OCI-LY1 (cell line): ENCODE data around the gene LRRC57.

Experiments used
- H2AFZ ChIP-seq: fragments of 200-600 bp; sonication (generic), shearing (Covaris generic); 2 replicates; pipeline ENCODE4 v1.6.0; 2014; ENCODE audit warnings: antibody characterized with exemption, mild to moderate bottlenecking, low read length
- H3F3A ChIP-seq: fragments of 200-600 bp; sonication (generic), shearing (Covaris generic); 2 replicates; pipeline ENCODE4 v1.6.0; 2014; ENCODE audit warnings: mild to moderate bottlenecking, antibody characterized with exemption, low read length, moderate library complexity; ENCODE audit not compliant: insufficient read depth
- H3K27ac ChIP-seq: fragments of 200-600 bp; sonication (generic); 2 replicates; pipeline ENCODE4 v1.5.1; 2014; ENCODE audit warnings: low read length, mixed run types, mild to moderate bottlenecking, low read depth; ENCODE audit not compliant: poor library complexity, severe bottlenecking
- H3K27me3 ChIP-seq: fragments of 200-600 bp; sonication (generic); 2 replicates; pipeline ENCODE4 v1.6.0; 2014; ENCODE audit warnings: antibody characterized with exemption, mild to moderate bottlenecking, low read length, moderate library complexity; ENCODE audit not compliant: insufficient read depth
- H3K36me3 ChIP-seq: fragments of 200-600 bp; sonication (generic); 2 replicates; pipeline ENCODE4 v1.6.1; 2014; ENCODE audit warnings: mild to moderate bottlenecking, antibody characterized with exemption, low read length, moderate library complexity, mixed read lengths; ENCODE audit not compliant: insufficient read depth
- H3K4me1 ChIP-seq: fragments of 200-600 bp; sonication (generic); 2 replicates; pipeline ENCODE4 v1.5.1; 2014; ENCODE audit warnings: mild to moderate bottlenecking, low read length, moderate library complexity; ENCODE audit not compliant: insufficient read depth, severe bottlenecking
- H3K4me2 ChIP-seq: fragments of 200-600 bp; sonication (generic), shearing (Covaris generic); 2 replicates; pipeline ENCODE4 v1.6.1; 2014; ENCODE audit warnings: low read length
- H3K4me3 ChIP-seq: fragments of 200-600 bp; sonication (generic); 2 replicates; pipeline ENCODE4 v1.5.1; 2014; ENCODE audit warnings: low read length, low read depth, mild to moderate bottlenecking, mixed read lengths; ENCODE audit not compliant: poor library complexity, severe bottlenecking
- H3K79me2 ChIP-seq: fragments of 200-600 bp; shearing (Covaris generic); 2 replicates; pipeline ENCODE4 v1.6.1; 2016; ENCODE audit warnings: mixed run types, low read length, mixed read lengths; ENCODE audit not compliant: insufficient read depth
- H3K9ac ChIP-seq: fragments of 200-600 bp; sonication (generic), shearing (Covaris generic); 2 replicates; pipeline ENCODE4 v1.6.1; 2014; ENCODE audit warnings: mild to moderate bottlenecking, low read length, mixed read lengths
- H3K9me2 ChIP-seq: fragments of 200-600 bp; sonication (generic), shearing (Covaris generic); 2 replicates; pipeline ENCODE4 v1.6.1; 2014; ENCODE audit warnings: low read depth, mild to moderate bottlenecking, low read length, mixed read lengths
- H3K9me3 ChIP-seq: fragments of 200-600 bp; shearing (Covaris generic); 2 replicates; pipeline ENCODE4 v1.6.1; 2014; ENCODE audit warnings: low read length, mixed read lengths
- H4K20me1 ChIP-seq: fragments of 200-600 bp; sonication (generic), shearing (Covaris generic); 2 replicates; pipeline ENCODE4 v1.6.0; 2016; ENCODE audit warnings: mild to moderate bottlenecking, low read length; ENCODE audit not compliant: insufficient read depth
- EZH2 ChIP-seq: fragments of 200-600 bp; sonication (generic), shearing (Covaris generic); IDR thresholded peaks from 2 replicates; pipeline ENCODE4 v1.8.0; 2017; ENCODE audit warnings: borderline replicate concordance, mixed run types, mild to moderate bottlenecking, antibody characterized with exemption, low read length, moderate library complexity, mixed read lengths
- TF ChIP-seq, protein P1 (sequence below): fragments of 200-600 bp; sonication (generic), shearing (Covaris generic); IDR thresholded peaks from 2 replicates; pipeline ENCODE4 v1.5.1; 2017; ENCODE audit warnings: mild to moderate bottlenecking, antibody characterized with exemption, low read length, moderate library complexity, mixed read lengths

LRRC57 gene

DNA sequence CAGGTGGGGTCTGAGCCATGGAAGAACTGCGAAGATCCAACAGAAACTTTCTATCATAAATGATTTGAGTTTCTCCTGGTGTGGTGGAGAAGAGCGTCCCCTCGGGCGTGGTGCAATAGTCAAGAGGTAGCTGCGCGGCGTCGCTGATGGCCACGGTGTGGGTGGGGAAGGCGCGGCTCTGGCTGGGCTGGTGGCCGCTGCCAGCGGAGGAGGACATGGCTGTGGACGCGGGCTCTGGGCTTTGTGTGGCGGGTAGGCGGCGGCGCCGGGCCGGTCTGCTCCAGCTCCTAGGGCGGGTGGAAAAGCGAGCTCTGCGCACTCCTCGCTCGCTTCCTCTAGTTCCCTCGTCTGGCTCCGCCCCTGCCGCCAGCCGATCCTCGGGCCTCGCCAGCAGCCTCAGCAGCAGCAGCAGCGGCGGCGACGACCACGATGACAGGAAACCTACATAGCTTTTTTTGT, 32.7 kb upstream of the LRRC57 start:
- peak overlapping the region; percentile 66 for H3K9ac ChIP-seq
- H4K20me1 ChIP-seq = no peaks in the 10 kb centered on the region
- H3K4me2 ChIP-seq = peak overlapping the region; percentile 81
- peak overlapping the region; percentile 16 for H3K27ac ChIP-seq
- peaks cover 61% of the 10 kb centered on the region for H3K4me1 ChIP-seq
- peak overlapping the region; percentile 68 for H3K4me3 ChIP-seq
- H3K9me3 ChIP-seq = no peaks in the 10 kb centered on the region
- no peaks in the 10 kb centered on the region for H3K9me2 ChIP-seq
- no peaks in the 10 kb centered on the region for H3K79me2 ChIP-seq
- TF ChIP-seq, protein P1, sequence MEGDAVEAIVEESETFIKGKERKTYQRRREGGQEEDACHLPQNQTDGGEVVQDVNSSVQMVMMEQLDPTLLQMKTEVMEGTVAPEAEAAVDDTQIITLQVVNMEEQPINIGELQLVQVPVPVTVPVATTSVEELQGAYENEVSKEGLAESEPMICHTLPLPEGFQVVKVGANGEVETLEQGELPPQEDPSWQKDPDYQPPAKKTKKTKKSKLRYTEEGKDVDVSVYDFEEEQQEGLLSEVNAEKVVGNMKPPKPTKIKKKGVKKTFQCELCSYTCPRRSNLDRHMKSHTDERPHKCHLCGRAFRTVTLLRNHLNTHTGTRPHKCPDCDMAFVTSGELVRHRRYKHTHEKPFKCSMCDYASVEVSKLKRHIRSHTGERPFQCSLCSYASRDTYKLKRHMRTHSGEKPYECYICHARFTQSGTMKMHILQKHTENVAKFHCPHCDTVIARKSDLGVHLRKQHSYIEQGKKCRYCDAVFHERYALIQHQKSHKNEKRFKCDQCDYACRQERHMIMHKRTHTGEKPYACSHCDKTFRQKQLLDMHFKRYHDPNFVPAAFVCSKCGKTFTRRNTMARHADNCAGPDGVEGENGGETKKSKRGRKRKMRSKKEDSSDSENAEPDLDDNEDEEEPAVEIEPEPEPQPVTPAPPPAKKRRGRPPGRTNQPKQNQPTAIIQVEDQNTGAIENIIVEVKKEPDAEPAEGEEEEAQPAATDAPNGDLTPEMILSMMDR = no peak
- no peak for TF ChIP-seq EZH2
- no peak overlapping the region for H2AFZ ChIP-seq
- H3K36me3 ChIP-seq = peaks cover 7% of the 10 kb centered on the region; the same call in 1 of the 2 replicates
- no peaks in the 10 kb centered on the region for H3F3A ChIP-seq
- no peaks in the 10 kb centered on the region for H3K27me3 ChIP-seq

DNA sequence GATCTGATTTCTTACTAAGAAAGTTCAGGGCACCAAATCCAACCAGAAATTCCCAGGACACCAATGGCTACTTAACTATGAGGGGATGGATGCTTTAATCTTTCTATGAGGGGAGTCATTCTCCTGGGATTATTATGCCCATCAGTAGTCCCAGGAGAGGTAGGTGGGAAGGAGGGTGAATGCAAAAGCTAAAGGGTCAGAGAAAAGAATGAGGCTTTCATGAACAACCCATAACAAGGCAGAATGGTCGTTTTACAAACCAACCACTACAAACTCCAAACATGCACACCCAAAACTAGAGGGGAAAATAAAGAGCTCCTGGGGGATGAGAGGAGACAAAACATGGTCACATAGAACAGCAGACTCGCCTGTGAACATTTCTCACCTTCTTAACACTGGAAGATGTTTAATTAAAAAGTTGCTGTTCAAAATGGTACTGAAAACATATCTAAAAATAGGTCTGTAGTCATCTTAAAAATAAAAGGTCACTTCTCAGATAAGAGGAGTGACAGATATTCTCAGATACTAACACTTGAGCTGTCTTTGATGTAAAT, 30.5 kb upstream of the LRRC57 start:
- TF ChIP-seq EZH2 = no peak
- TF ChIP-seq, protein P1 = no peak
- Histone ChIP-seq H3K27me3 (no peaks in the 10 kb centered on the region), H2AFZ (no peak overlapping the region), H3K4me1 (peaks cover 70% of the 10 kb centered on the region), H3K9me3 (no peaks in the 10 kb centered on the region), H3K4me3 (no peak overlapping the region), H3K36me3 (no peaks in the 10 kb centered on the region), H3K9ac (no peak overlapping the region), H3K4me2 (no peak overlapping the region), H3K79me2 (no peaks in the 10 kb centered on the region), H3F3A (no peaks in the 10 kb centered on the region), H3K27ac (no peak overlapping the region), H4K20me1 (no peaks in the 10 kb centered on the region), H3K9me2 (no peaks in the 10 kb centered on the region)

DNA sequence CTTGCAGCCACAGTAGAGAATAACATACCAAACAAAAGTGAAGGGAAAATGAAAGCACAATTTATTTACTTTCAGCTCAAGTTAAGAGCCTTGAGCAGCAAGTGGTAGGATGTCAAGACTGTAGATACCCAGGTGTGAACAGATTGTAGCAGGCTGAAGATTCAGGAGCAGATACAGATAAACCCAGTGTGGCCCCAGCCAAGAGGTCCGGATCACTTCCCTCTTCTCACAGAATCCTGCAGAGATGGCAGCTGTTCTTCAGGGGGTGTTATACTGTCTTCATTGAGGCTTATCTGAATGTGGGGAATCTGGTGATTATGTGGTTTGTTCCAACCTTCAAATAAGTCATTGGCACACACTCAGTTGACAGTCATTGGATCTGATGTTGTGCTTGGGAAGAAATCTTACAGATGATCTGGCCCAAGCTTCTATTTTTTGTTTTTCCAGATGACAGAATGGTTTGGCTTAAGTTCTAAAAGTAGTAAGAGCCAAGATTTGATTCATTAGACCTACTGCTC, 29.0 kb upstream of the LRRC57 start:
- TF ChIP-seq, protein P1 = no peak
- no peak for TF ChIP-seq EZH2
- no peaks in the 10 kb centered on the region for H3K9me3 ChIP-seq
- H2AFZ ChIP-seq = no peak overlapping the region
- H3K4me3 ChIP-seq = no peak overlapping the region
- no peaks in the 10 kb centered on the region for H3K79me2 ChIP-seq
- no peaks in the 10 kb centered on the region for H3F3A ChIP-seq
- H3K9ac ChIP-seq = no peak overlapping the region
- peaks cover 55% of the 10 kb centered on the region for H3K4me1 ChIP-seq
- no peaks in the 10 kb centered on the region for H4K20me1 ChIP-seq
- H3K4me2 ChIP-seq = peak overlapping the region; percentile 31
- no peaks in the 10 kb centered on the region for H3K36me3 ChIP-seq
- H3K27ac ChIP-seq = no peak overlapping the region
- H3K9me2 ChIP-seq = no peaks in the 10 kb centered on the region
- H3K27me3 ChIP-seq = no peaks in the 10 kb centered on the region
